ENCODE results near the gene CBLL1. TPM values are rescaled to one million over a fixed set of nuclear protein-coding genes. Genes with fewer than 3 reads are reported as not detected.

CBLL1 gene
- total RNA-seq (19.0 and 20.0 TPM in 2 replicates), polyA plus RNA-seq (18.1 and 25.3 TPM in 2 replicates)

- H3K27ac ChIP-seq: peak within 1 kb of the TSS; percentile 96
- peak; percentile 97 to 99 for DNase-seq (ENCODE audit: low read depth in 1 of 2, low spot score in 1 of 2)
- no peaks in the 10 kb centered on the region for H3K9me3 ChIP-seq (ENCODE audit: low read depth)
- peaks cover 3% of the 10 kb centered on the region for H3K36me3 ChIP-seq
- TF ChIP-seq CTCF (IDR thresholded peaks at IDR 0.05; ENCODE audit: low read depth, low read length): peak; percentile 84
- peaks cover 16% of the 10 kb centered on the region for H3K27me3 ChIP-seq
- H3K4me1 ChIP-seq (ENCODE audit: low read depth): peaks cover 12% of the 10 kb centered on the region
- H3K4me3 ChIP-seq: peak within 1 kb of the TSS; percentile 82
Observed at GRCh38 chr7:107743567-107744344, at the start of gene CBLL1. Gene CBLL1 (plus strand): TSS chr7:107744142. CDS start chr7:107744164, 22 bp downstream.

GRCh38 chr7:107694386-107694785 lies 49.6 kb upstream of the CBLL1 start:
- H3K9me3 ChIP-seq (ENCODE audit: low read depth): no peaks in the 10 kb centered on the region
- no peaks in the 10 kb centered on the region for H3K36me3 ChIP-seq
- TF ChIP-seq CTCF (IDR thresholded peaks at IDR 0.05; ENCODE audit: low read depth, low read length): no peak
- no peaks in the 10 kb centered on the region for H3K4me1 ChIP-seq (ENCODE audit: low read depth)
- peaks cover 2% of the 10 kb centered on the region for H3K27me3 ChIP-seq
- no peak overlapping the region for H3K27ac ChIP-seq
- DNase-seq (ENCODE audit: low read depth in 1 of 2, low spot score in 1 of 2): peak in 1 of 2 donors; percentile 67
- no peak overlapping the region for H3K4me3 ChIP-seq

GRCh38 chr7:107696330-107696946 lies 47.5 kb upstream of the CBLL1 start:
- no peaks in the 10 kb centered on the region for H3K4me1 ChIP-seq (ENCODE audit: low read depth)
- no peak overlapping the region for H3K27ac ChIP-seq
- no peaks in the 10 kb centered on the region for H3K27me3 ChIP-seq
- no peak overlapping the region for H3K4me3 ChIP-seq
- no peak for TF ChIP-seq CTCF (IDR thresholded peaks at IDR 0.05; ENCODE audit: low read depth, low read length)
- no peaks in the 10 kb centered on the region for H3K36me3 ChIP-seq
- H3K9me3 ChIP-seq (ENCODE audit: low read depth): no peaks in the 10 kb centered on the region
- DNase-seq (ENCODE audit: low read depth in 1 of 2, low spot score in 1 of 2): no peak

GRCh38 chr7:107697321-107698049 lies 46.5 kb upstream of the CBLL1 start:
- no peak for DNase-seq (ENCODE audit: low read depth in 1 of 2, low spot score in 1 of 2)
- Histone ChIP-seq H3K36me3 (no peaks in the 10 kb centered on the region), H3K4me1 (ENCODE audit: low read depth) (no peaks in the 10 kb centered on the region), H3K4me3 (no peak overlapping the region), H3K27ac (no peak overlapping the region), H3K27me3 (no peaks in the 10 kb centered on the region), H3K9me3 (ENCODE audit: low read depth) (no peaks in the 10 kb centered on the region)
- no peak for TF ChIP-seq CTCF (IDR thresholded peaks at IDR 0.05; ENCODE audit: low read depth, low read length)

GRCh38 chr7:107700570-107700969 lies 43.4 kb upstream of the CBLL1 start:
- TF ChIP-seq CTCF (IDR thresholded peaks at IDR 0.05; ENCODE audit: low read depth, low read length): no peak
- Histone ChIP-seq H3K4me1 (ENCODE audit: low read depth) (no peaks in the 10 kb centered on the region), H3K36me3 (no peaks in the 10 kb centered on the region), H3K9me3 (ENCODE audit: low read depth) (no peaks in the 10 kb centered on the region), H3K27me3 (peaks cover 10% of the 10 kb centered on the region), H3K4me3 (no peak overlapping the region), H3K27ac (no peak overlapping the region)
- peak in 1 of 2 donors; percentile 42 for DNase-seq (ENCODE audit: low read depth in 1 of 2, low spot score in 1 of 2)

All from cardiac muscle cell (in vitro differentiated cells and primary cell).